ENCODE measurements around the gene ADRA2C.
"Not testable (repeated sequence)": the region's sequence is repeated elsewhere in the genome, so short reads cannot be mapped to it uniquely, and the experiment has no call there.

The ADRA2C gene

GRCh38 chr4:3812211-3812934, 46.2 kb downstream of the ADRA2C start:
- H3K9me2 ChIP-seq (replicated peaks; ENCODE audit: insufficient read depth, low read length), result no peaks in the 10 kb centered on the region
- no peak overlapping the region for H2AFZ ChIP-seq (ENCODE audit: low read depth, low read length, severe bottlenecking)
- H3K9me3 ChIP-seq (ENCODE audit: insufficient read depth, low read length), result no peaks in the 10 kb centered on the region
- H3F3A ChIP-seq (ENCODE audit: insufficient read depth), result no peaks in the 10 kb centered on the region
- no peak for TF ChIP-seq CTCF (IDR thresholded peaks at IDR 0.05; ENCODE audit: insufficient read depth, low read length, poor library complexity, severe bottlenecking)
- TF ChIP-seq EZH2phosphoT487 (conservative IDR thresholded peaks at IDR 0.05; ENCODE audit: low read length), result no peak
- no peaks in the 10 kb centered on the region for H3K36me3 ChIP-seq (ENCODE audit: low read length)
- H3K27me3 ChIP-seq (ENCODE audit: low read length), result no peaks in the 10 kb centered on the region
- no peak overlapping the region for H3K27ac ChIP-seq (ENCODE audit: low read depth, low read length)
- H3K4me2 ChIP-seq (ENCODE audit: low read depth, low read length, poor library complexity, severe bottlenecking), result no peak overlapping the region
- no peaks in the 10 kb centered on the region for H4K20me1 ChIP-seq (ENCODE audit: low read depth, low read length)
- H3K9ac ChIP-seq (ENCODE audit: low read length), result no peak overlapping the region
- no peaks in the 10 kb centered on the region for H3K79me2 ChIP-seq (ENCODE audit: insufficient read depth, low read length)
- no peak overlapping the region for H3K4me3 ChIP-seq (ENCODE audit: insufficient read depth, low read length, poor library complexity, severe bottlenecking)

GRCh38 chr4:3813151-3814052, 47.2 kb downstream of the ADRA2C start:
- H3K36me3 ChIP-seq (ENCODE audit: low read length), result no peaks in the 10 kb centered on the region
- no peak overlapping the region for H3K4me3 ChIP-seq (ENCODE audit: insufficient read depth, low read length, poor library complexity, severe bottlenecking)
- no peaks in the 10 kb centered on the region for H3K27me3 ChIP-seq (ENCODE audit: low read length)
- no peaks in the 10 kb centered on the region for H3F3A ChIP-seq (ENCODE audit: insufficient read depth)
- no peaks in the 10 kb centered on the region for H3K9me2 ChIP-seq (replicated peaks; ENCODE audit: insufficient read depth, low read length)
- TF ChIP-seq EZH2phosphoT487 (conservative IDR thresholded peaks at IDR 0.05; ENCODE audit: low read length), result no peak
- no peak for TF ChIP-seq CTCF (IDR thresholded peaks at IDR 0.05; ENCODE audit: insufficient read depth, low read length, poor library complexity, severe bottlenecking)
- H3K9me3 ChIP-seq (ENCODE audit: insufficient read depth, low read length), result no peaks in the 10 kb centered on the region
- H3K79me2 ChIP-seq (ENCODE audit: insufficient read depth, low read length), result no peaks in the 10 kb centered on the region
- no peak overlapping the region for H3K9ac ChIP-seq (ENCODE audit: low read length)
- H4K20me1 ChIP-seq (ENCODE audit: low read depth, low read length), result no peaks in the 10 kb centered on the region
- no peak overlapping the region for H3K27ac ChIP-seq (ENCODE audit: low read depth, low read length)
- H2AFZ ChIP-seq (ENCODE audit: low read depth, low read length, severe bottlenecking), result no peak overlapping the region
- no peak overlapping the region for H3K4me2 ChIP-seq (ENCODE audit: low read depth, low read length, poor library complexity, severe bottlenecking)

GRCh38 chr4:3814053-3814570, 47.9 kb downstream of the ADRA2C start:
- no peaks in the 10 kb centered on the region for H4K20me1 ChIP-seq (ENCODE audit: low read depth, low read length)
- no peak overlapping the region for H3K27ac ChIP-seq (ENCODE audit: low read depth, low read length)
- no peaks in the 10 kb centered on the region for H3K79me2 ChIP-seq (ENCODE audit: insufficient read depth, low read length)
- no peaks in the 10 kb centered on the region for H3K27me3 ChIP-seq (ENCODE audit: low read length)
- H3K9me3 ChIP-seq (ENCODE audit: insufficient read depth, low read length), result no peaks in the 10 kb centered on the region
- H3K4me3 ChIP-seq (ENCODE audit: insufficient read depth, low read length, poor library complexity, severe bottlenecking), result no peak overlapping the region
- H3K9me2 ChIP-seq (replicated peaks; ENCODE audit: insufficient read depth, low read length), result no peaks in the 10 kb centered on the region
- no peaks in the 10 kb centered on the region for H3F3A ChIP-seq (ENCODE audit: insufficient read depth)
- H3K4me2 ChIP-seq (ENCODE audit: low read depth, low read length, poor library complexity, severe bottlenecking), result no peak overlapping the region
- no peak overlapping the region for H2AFZ ChIP-seq (ENCODE audit: low read depth, low read length, severe bottlenecking)
- H3K36me3 ChIP-seq (ENCODE audit: low read length), result no peaks in the 10 kb centered on the region
- no peak overlapping the region for H3K9ac ChIP-seq (ENCODE audit: low read length)
- no peak for TF ChIP-seq CTCF (IDR thresholded peaks at IDR 0.05; ENCODE audit: insufficient read depth, low read length, poor library complexity, severe bottlenecking)
- no peak for TF ChIP-seq EZH2phosphoT487 (conservative IDR thresholded peaks at IDR 0.05; ENCODE audit: low read length)

GRCh38 chr4:3814838-3815237, 48.7 kb downstream of the ADRA2C start:
- H3K27me3 ChIP-seq (ENCODE audit: low read length); H3K4me3 ChIP-seq (ENCODE audit: insufficient read depth, low read length, poor library complexity, severe bottlenecking); H3K9ac ChIP-seq (ENCODE audit: low read length); H2AFZ ChIP-seq (ENCODE audit: low read depth, low read length, severe bottlenecking); H3K36me3 ChIP-seq (ENCODE audit: low read length); H3K79me2 ChIP-seq (ENCODE audit: insufficient read depth, low read length); H4K20me1 ChIP-seq (ENCODE audit: low read depth, low read length); H3K9me2 ChIP-seq (replicated peaks; ENCODE audit: insufficient read depth, low read length); H3K4me2 ChIP-seq (ENCODE audit: low read depth, low read length, poor library complexity, severe bottlenecking); H3F3A ChIP-seq (ENCODE audit: insufficient read depth); H3K9me3 ChIP-seq (ENCODE audit: insufficient read depth, low read length); H3K27ac ChIP-seq (ENCODE audit: low read depth, low read length): not testable (repeated sequence)

Measured in SU-DHL-6 (cell line).